Left cardiac atrium (tissue), 4 donors: ENCODE data around the gene RARA. TPM values are rescaled to one million over a fixed set of nuclear protein-coding genes. Genes with fewer than 3 reads are reported as not detected.
"Not testable (repeated sequence)": the region's sequence is repeated elsewhere in the genome, so short reads cannot be mapped to it uniquely, and the experiment has no call there.

Experiments
- ATAC-seq, 2 donors: fragments of 200-7000 bp; cut with Tn5 transposase; one replicate each; pipeline ENCODE4 v1.9.1; 2020; ENCODE audit warnings: mild to moderate bottlenecking in 2 of 2, moderate library complexity in 2 of 2
- DNase-seq: peaks from one replicate; pipeline ENCODE4 v3.0.0-alpha.2; 2020
- intact Hi-C, 2 donors: fragments of 100-400 bp; cut with DNase I; formaldehyde crosslinking; loops; one replicate each; pipeline versions ENCODE4 v1.14.1 to v1.15.1; 2022 to 2023
- total RNA-seq, 2 donors: library from RNA; stranded (reverse); fragmentation: NEBNext Ultra II Directional; extraction: Animal tissue kit (Norgen Biotek cat#: 25700); gene quantifications; one replicate each; pipeline ENCODE4 v1.2.1, GENCODE V29; 2021
- donor health status: DM: no; HTN: yes; CAD: no.
- donor health status: DM: no; HTN: yes; CAD: no; lungs with severe emphysema.
- donor health status: DM: yes; HTN: yes; CAD: no.
- donor health status: Dilated cardiomyopathy.

Gene RARA
- total RNA-seq, 2 donors from 2014 or later: 23.3 to 43.8 TPM

DNA sequence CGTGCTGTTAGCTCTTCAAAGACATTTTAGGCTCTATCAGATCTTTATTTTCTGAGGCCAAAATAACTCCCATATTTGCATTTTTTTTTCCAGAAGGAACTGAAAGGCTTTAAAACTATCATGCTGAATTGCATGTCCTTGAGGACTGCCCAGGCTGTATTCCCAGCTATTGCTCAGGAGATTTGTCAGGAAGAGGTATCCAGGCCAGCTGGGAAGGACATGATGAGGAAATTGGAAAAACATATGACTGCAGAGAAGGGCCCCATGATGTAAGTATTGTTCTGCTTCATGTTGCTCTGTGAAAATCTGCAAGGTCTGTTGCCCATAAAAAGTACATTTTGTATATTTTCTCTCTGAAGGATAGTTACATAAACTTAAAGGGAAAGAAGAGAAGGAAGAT lies 15.6 kb upstream of the RARA start:
- intact Hi-C loops: no loop called here

DNA sequence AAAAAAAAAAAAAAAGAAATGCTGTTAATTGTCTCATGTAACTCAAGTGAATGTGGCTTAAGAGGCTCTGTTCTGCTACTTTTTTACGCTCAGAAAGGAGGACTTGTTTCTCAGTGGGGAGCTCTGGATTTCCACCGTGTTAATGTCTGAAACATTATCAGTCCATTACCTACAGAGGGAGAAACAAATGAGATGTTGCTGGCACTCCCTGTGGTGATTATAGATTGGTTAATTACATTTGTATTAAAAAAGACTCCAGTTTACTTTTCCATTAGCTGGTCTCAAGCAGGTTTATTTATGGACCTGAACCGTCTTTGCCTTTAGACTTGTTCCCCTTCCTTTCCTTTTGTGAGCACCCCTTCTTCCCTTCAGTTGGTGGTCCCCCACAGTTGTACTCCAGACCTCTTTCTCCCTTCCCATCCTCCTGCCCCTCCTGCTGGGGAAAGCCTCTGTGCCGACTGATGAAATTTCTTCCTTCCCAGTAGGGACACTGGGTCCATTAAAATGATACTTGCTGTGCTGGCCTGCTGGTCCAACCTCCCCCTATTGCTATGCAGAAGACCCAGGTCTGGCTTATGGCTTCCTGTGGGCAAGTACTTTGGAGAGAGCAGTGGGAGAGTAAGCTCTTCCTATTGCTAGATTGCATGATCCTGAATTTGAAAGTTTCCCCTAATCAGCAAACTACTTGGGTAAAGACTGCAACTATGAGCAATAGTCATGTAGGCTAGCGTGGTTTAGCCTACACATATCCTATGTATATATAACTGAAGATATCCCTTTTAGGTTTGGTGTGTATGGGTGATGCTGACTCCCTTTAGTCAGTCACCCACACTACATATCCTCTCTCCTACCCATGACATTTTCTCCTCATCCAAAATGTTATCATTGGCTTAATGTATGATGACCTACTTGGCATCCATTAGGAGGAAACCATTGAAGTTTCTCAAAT lies 13.2 kb upstream of the RARA start:
- DNase-seq (no peak), ATAC-seq (no peak)
- intact Hi-C loops: no loop called here

More for the DNA sequence above, 15.6 kb upstream of the RARA start:
- DNase-seq (no peak), ATAC-seq (peak; percentile 67 to 83)

DNA sequence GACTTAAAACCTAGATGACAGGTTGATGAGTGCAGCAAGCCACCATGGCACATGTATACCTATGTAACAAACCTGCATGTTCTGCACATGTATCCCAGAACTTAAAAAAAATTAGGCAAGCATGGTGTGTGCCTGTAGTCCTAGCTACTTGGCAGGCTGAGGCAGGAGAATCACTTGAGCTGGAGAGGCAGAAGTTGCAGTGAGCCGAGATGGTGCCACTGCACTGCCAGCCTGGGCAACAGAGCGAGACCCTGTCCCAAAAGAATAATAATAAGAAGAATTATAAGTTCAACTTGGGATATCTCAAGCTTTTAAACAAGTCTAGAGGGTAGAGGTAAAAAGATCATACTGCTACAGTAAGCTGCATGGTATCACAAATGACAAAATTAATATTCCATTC lies 11.5 kb upstream of the RARA start:
- no peak for DNase-seq
- intact Hi-C loops: no loop called here
- no peak for ATAC-seq

DNA sequence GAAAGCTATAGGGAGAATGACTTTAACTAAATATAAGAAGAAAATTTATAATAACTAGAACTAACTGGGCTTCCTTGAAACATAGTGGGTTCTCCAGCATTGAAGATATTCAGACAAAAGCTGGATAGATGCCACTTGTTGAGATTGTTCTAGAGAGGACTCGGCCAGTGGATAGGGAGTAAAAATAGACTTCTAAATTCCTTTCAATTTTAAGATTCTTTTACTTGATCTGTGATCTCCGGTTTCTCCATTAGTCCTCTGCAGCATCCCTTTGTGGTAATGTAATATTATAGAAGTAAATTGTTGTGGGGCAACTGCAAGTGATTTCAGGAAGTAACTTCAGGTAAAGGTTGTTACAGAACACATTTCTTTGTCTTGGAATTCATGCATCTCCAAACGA lies 10.3 kb upstream of the RARA start:
- ATAC-seq (peak in 1 of 2 donors; percentile 62), DNase-seq (no peak)
- intact Hi-C loops: no loop called here

DNA sequence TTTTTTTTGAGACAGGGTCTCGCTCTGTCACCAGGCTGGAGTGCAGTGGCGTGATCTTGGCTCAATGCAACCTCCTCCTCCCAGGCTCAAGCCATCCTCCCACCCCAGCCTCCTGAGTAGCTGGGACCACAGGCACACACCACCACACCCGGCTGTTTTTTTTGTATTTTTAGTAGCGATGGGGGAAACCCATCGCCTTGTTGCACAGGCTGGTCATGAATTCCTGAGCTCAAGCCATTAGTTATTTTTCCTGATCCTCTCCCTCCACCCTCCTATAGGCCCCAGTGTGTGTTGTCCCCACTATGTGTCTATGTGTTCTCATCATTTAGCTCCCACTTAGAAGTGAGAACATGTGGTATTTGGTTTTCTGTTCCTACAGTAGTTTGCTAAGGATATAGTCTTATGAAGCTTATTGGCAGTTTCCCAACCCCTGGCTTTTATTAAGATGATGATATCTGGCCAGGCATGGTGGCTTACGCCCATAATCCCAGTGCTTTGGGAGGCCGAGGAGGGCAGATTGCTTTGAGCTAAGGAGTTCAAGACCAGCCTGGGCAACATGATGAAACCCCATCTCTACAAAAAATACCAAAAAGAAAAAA lies 9.7 kb upstream of the RARA start:
- DNase-seq, intact Hi-C loops: not testable (repeated sequence)

DNA sequence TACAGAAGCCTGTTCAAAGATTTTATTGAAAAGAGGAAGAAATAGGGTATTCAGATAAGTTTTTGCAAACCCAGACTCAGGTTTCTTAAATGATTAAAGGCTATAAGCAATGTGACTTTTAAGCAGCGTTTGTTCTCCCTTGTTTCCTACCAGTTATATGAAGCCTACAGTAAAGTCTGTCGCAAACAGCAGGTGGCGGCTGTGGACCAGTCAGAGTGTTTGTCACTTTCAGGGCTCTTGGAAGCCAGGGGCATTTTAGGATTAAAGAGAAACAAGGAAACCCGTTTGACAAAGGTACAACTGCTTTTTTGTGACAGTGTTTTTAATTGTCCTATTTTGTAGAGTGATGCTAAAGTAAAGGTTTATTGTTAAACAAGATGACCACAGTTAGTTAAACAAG lies 7.7 kb upstream of the RARA start:
- intact Hi-C loops: loop anchor here (5.0 to 10.0 kb wide), 3 partner anchors 113 to 231 kb away; partner anchors contain the start of gene TOP2A (in 2 of the 2)
- no peak for ATAC-seq

More for the DNA sequence above, 9.7 kb upstream of the RARA start:
- not testable (repeated sequence) for ATAC-seq

DNA sequence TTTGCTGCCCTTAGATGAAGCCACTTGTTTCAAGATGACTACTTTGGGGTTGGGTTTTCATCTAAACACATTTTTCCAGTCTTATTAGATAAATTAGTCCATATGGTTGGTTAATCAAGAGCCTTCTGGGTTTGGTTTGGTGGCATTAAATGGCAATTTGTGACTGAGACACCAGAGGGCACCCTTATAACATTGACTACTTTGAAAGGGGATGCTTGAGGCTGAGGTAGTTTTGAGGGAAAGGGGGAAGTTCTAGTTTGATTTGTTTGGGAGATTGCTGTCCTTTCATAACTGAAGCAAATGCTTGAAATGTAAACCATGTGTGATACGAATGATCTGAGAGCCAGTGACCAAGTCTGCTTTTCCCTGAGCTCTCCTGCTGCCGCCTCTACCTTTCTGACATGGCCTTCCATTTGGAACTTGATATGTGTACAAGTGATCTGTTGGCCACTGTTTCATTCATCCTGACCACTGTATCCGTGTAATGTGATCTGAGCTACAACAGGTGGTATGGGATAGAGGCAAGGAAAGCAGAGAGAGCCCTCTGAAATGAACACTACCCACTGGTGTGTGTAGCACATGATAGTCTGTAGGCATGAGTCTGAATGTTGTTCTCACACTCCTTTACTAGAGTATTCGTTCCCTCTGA lies 5.8 kb upstream of the RARA start:
- DNase-seq (no peak), ATAC-seq (peak; percentile 50 to 53)
- intact Hi-C loops: loop anchor here (2.0 to 10.0 kb wide), 4 partner anchors 52 to 229 kb away; partner anchors contain the start of gene TOP2A (in 2 of the 2)

More for the DNA sequence above, 7.7 kb upstream of the RARA start:
- DNase-seq: no peak

- intact Hi-C loops: loop anchor here (2.0 to 10.0 kb wide), 4 partner anchors 51 to 228 kb away; partner anchors contain the start of gene TOP2A (in 2 of the 2)
- no peak for DNase-seq
- ATAC-seq: peak; percentile 44 to 75
These were observed 5.0 kb upstream of the RARA start for GRCh38 chr17:40303708-40304551.

DNA sequence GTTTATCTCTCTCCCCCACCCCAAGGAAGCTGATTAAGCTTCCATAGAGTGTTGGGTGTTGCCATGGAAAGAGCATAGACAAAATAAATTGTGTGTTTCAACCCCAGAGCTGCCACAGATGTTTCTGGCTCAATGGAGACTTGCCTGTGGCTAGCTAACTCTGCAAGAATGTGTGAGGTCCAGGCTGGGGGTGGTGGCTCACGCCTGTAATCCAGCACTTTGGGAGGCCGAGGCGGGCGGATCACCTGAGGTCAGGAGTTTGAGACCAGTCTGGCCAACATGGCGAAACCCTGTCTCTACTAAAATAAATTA lies 4.5 kb upstream of the RARA start:
- peak in 1 of 2 donors; percentile 33 for ATAC-seq
- intact Hi-C loops: loop anchor here (5.0 to 10.0 kb wide), 3 partner anchors 110 to 228 kb away; partner anchors contain the start of gene TOP2A (in 2 of the 2)
- not testable (repeated sequence) for DNase-seq

GRCh38 chr17:40304866-40305265 lies 4.1 kb upstream of the RARA start:
- intact Hi-C loops: loop anchor here (5.0 to 10.0 kb wide), 3 partner anchors 110 to 227 kb away; partner anchors contain the start of gene TOP2A (in 2 of the 2)
- ATAC-seq, DNase-seq: not testable (repeated sequence)

DNA sequence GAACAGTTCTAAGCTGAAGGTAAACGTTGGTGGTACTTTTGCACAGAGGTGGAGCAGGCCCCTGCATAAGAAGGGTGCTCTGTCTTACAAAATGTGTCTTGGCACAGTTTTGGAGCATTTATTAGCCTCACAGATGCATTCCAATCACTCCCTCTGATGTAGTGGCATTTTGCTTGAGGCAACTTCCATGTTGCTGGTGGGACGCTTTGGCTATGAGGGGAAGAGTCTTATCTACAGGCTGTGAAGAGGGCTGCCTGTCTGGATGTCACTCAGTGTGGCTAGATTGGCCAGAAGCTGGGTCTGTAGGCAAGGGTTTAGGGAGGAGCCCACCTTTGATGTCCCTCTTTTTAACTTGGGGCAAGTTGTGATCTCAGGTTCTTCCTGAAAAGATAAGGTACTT lies 2.6 kb upstream of the RARA start:
- no peak for ATAC-seq
- DNase-seq: no peak
- intact Hi-C loops: loop anchor here in 1 of 2 donors (10.0 kb wide), 1 partner anchor 108 kb away; the partner anchor contains the start of gene TOP2A

- intact Hi-C loops: loop anchor here in 1 of 2 donors (10.0 kb wide), 1 partner anchor 108 kb away; the partner anchor contains the start of gene TOP2A
- DNase-seq (no peak), ATAC-seq (no peak)
These were observed 1.8 kb upstream of the RARA start for GRCh38 chr17:40307001-40307730.

GRCh38 chr17:40307740-40308239 lies 1.2 kb upstream of the RARA start:
- DNase-seq: no peak

DNA sequence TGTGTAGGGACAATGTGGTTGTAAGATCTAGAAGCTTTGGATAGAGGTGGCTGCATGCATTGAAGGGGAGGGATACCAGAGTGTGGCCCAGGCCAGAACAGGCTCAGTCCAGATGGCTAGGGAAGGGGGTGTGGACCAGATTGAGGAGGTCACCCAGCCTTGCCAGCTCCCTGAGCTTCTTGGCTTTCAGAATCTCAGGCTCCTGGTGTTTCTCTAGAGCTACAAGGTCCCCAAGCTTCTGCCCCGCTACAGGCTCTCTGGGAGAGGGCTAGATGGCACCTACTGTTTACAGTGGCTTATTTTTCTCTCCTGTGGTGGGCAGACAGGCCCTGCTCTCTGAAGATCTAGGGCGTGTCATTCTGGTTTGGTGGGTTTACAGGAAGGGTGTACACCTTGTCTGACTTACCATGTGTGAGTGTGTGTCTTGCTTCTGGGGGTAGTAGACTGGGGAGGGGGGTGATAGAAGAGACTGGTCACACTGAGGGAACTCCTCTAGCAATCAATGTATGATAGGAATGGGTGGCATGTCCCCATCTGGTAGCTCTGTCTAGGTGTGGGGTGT lies 1.1 kb downstream of the RARA start:
- ATAC-seq (no peak), DNase-seq (no peak)
- intact Hi-C loops: loop anchor here in 1 of 2 donors (10.0 kb wide), 1 partner anchor 105 kb away; the partner anchor contains the start of gene TOP2A

More at GRCh38 chr17:40307740-40308239, 1.2 kb upstream of the RARA start:
- intact Hi-C loops: loop anchor here in 1 of 2 donors (10.0 kb wide), 1 partner anchor 107 kb away; the partner anchor contains the start of gene TOP2A
- ATAC-seq: no peak

DNA sequence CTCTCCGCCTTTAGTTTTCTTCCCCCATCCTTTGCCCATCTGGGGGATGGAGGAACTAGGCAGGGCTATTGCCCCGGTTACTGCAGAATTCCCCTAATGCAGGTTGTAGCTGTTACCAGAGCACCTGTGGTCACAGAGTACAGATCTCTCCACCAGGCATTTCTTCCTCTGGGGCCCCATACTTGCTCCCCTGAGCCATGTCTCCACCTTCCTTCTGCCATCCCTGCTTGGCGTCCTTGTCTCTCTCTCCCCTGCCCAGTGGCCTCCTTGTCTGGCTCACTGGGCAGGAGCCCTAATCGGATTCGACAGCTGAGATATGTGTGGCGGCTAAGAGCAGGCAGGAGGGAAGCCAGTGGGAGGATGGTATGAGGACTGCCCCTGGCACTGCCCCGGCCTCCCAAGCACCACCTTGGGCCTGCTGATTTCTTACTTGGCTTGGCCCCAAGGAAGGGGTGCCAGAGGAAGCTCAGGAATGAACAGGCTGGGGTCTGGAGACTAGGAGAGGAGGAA lies 2.0 kb downstream of the RARA start:
- peak; percentile 54 to 59 for ATAC-seq
- intact Hi-C loops: no loop called here
- DNase-seq: peak; percentile 63

DNA sequence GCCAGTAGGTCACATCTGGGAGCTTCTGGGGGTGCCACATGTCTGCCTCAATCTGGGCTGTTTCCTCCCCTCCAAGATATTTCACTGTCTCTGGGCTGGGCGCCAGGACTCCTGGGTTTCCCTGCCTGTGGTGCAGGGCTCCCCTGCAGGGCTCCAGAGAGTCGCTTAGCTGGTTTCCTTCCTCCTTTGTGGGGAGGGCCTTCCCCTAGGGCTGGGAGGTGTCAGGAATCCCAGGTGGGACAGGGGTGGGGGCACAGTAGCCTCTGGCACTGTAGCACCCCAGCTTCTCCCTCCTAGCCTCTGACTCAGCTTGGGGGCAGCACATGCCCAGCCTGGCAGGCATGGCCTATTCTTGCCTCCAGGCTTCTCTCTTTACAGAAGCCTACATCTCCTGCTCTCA lies 2.6 kb downstream of the RARA start:
- intact Hi-C loops: no loop called here
- peak; percentile 10 to 13 for ATAC-seq

More for the DNA sequence above, 2.6 kb downstream of the RARA start:
- DNase-seq: peak; percentile 76
